Stimulated activated naive CD8-positive, alpha-beta T cell treated with anti-CD3 and anti-CD28 coated beads, Interleukin-15, amount 100 ng/mL, for 72 hours (primary cell): ENCODE data around the gene SBK3.
"Not testable (repeated sequence)": the region's sequence is repeated elsewhere in the genome, so short reads cannot be mapped to it uniquely, and the experiment has no call there.

Source experiments
- ATAC-seq: fragments of 150-1000 bp; cut with Tn5 transposase; 2 replicates; pipeline ENCODE4 v1.10.0; 2021; ENCODE audit warnings: mild to moderate bottlenecking, moderate library complexity
- DNase-seq, 2 donors: peaks; one replicate each; pipeline ENCODE4 v3.0.0; 2021 to 2022
- H3K27ac Mint-ChIP-seq, 2 donors: one replicate each; pipeline ENCODE4 v1.8.0; 2022; ENCODE audit warnings: mild to moderate bottlenecking in 2 of 2, mixed read lengths in 2 of 2, moderate library complexity in 2 of 2
- H3K27me3 Mint-ChIP-seq: one replicate; pipeline ENCODE4 v1.8.0; 2022; ENCODE audit warnings: mixed read lengths
- H3K4me1 Mint-ChIP-seq: one replicate; pipeline ENCODE4 v1.8.0; 2022; ENCODE audit warnings: mild to moderate bottlenecking, mixed read lengths
- H3K4me3 Mint-ChIP-seq, 2 donors: one replicate each; pipeline ENCODE4 v1.8.0; 2022; ENCODE audit warnings: mild to moderate bottlenecking in 2 of 2, mixed read lengths in 2 of 2, moderate library complexity in 1 of 2
- H3K9me3 Mint-ChIP-seq, 2 donors: one replicate each; pipeline ENCODE4 v1.8.0; 2022; ENCODE audit warnings: mixed read lengths in 2 of 2

Gene SBK3

GRCh38 chr19:55545443-55545842, at the start of gene SBK3:
SBK3 (minus strand) TSS chr19:55545543; CDS start chr19:55545543, 0 bp downstream.
- Mint-ChIP-seq H3K27me3 (peaks cover 39% of the 10 kb centered on the region), H3K4me1 (peaks cover 6% of the 10 kb centered on the region), H3K9me3 (peaks cover 0 to 6% of the 10 kb centered on the region in 2 donors), H3K27ac (no peak within 1 kb of the TSS), H3K4me3 (no peak within 1 kb of the TSS)
- ATAC-seq: no peak
- no peak for DNase-seq

- H3K4me1 Mint-ChIP-seq: peaks cover 14% of the 10 kb centered on the region
- H3K9me3 Mint-ChIP-seq: peaks cover 4 to 10% of the 10 kb centered on the region in 2 donors
- no peak overlapping the region for H3K27ac Mint-ChIP-seq
- H3K27me3 Mint-ChIP-seq: no peaks in the 10 kb centered on the region
- DNase-seq (no peak), ATAC-seq (peak; percentile 55)
- no peak overlapping the region for H3K4me3 Mint-ChIP-seq
These were observed 47.9 kb upstream of the SBK3 start for GRCh38 chr19:55593096-55593772.

- Mint-ChIP-seq H3K27ac (no peak overlapping the region), H3K27me3 (no peaks in the 10 kb centered on the region), H3K4me1 (peaks cover 7% of the 10 kb centered on the region), H3K4me3 (no peak overlapping the region), H3K9me3 (peaks cover 4 to 10% of the 10 kb centered on the region in 2 donors)
- ATAC-seq: no peak
- no peak for DNase-seq
These were observed 47.2 kb upstream of the SBK3 start for GRCh38 chr19:55592391-55593090.

- no peaks in the 10 kb centered on the region for H3K27me3 Mint-ChIP-seq
- no peak overlapping the region for H3K27ac Mint-ChIP-seq
- H3K4me3 Mint-ChIP-seq: no peak overlapping the region
- peaks cover 11% of the 10 kb centered on the region for H3K4me1 Mint-ChIP-seq
- DNase-seq (no peak), ATAC-seq (no peak)
- peaks cover 4 to 10% of the 10 kb centered on the region in 2 donors for H3K9me3 Mint-ChIP-seq
These were observed 46.2 kb upstream of the SBK3 start for GRCh38 chr19:55591555-55591954.

DNA sequence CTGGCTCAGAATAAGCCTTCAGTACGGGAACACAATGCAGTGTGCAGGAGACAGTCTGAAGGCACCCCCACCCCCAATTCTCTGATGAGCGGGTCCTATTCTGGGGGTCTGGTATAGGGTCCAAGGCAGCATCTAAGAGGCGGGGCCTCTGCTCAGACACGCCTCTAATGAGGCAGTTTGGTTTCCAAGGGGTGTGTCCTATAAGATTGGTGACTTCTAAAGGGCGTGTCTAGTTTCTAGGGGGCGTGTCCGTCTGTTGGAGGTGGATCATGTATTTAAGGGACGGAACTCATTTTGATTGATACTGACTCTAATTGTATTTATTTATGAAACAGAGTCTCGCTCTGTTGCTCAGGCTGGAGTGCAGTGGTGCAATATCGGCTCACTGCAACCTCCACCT, 45.3 kb upstream of the SBK3 start:
- DNase-seq (no peak), ATAC-seq (no peak)
- Mint-ChIP-seq H3K27ac (no peak overlapping the region), H3K9me3 (peaks cover 4 to 10% of the 10 kb centered on the region in 2 donors), H3K4me1 (peaks cover 20% of the 10 kb centered on the region), H3K4me3 (no peak overlapping the region), H3K27me3 (no peaks in the 10 kb centered on the region)

- Mint-ChIP-seq H3K4me1 (peaks cover 25% of the 10 kb centered on the region), H3K9me3 (peaks cover 4 to 5% of the 10 kb centered on the region in 2 donors), H3K27me3 (no peaks in the 10 kb centered on the region), H3K27ac (no peak overlapping the region), H3K4me3 (no peak overlapping the region)
- DNase-seq: no peak
- ATAC-seq: no peak
These were observed 44.8 kb upstream of the SBK3 start for GRCh38 chr19:55590109-55590508.

- Mint-ChIP-seq H3K27me3 (no peaks in the 10 kb centered on the region), H3K4me1 (peaks cover 32% of the 10 kb centered on the region), H3K9me3 (no peaks in the 10 kb centered on the region), H3K4me3 (no peak overlapping the region), H3K27ac (no peak overlapping the region)
- no peak for ATAC-seq
- DNase-seq: no peak
These were observed 43.4 kb upstream of the SBK3 start for GRCh38 chr19:55588738-55589137.

DNA sequence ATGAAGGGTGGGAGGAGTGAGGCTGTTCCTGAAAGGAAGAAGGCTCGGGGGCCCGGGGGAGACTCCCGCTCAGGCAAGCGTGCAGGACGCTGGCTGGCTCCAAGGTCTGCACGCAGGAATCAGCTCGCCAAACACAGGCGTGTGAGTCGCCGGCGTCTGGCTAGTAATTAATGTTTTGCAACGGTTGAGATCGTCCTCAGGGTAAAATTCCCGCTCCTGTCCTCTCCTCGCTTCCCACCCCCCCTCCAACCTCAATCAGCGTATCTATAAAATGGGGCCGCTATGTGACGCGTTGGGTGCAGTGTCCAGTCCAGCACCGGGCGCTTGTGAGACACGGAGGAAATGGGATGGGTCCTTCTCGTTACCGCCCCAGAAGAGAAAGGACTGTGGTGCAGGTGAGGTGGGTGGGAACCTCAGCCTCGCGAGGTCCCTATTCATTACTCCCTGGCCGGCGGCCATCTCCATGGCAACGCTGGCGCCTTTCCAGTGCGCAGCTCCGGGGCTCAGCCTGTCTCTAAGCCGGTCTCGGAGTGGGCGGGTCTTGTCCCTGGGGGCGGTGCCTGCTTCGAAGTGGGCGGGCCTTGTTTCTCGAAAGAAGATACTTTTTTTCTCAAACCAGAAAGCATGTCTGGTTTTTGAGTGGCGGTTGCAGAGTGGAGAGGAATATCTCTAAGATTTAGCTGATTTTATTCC, 41.8 kb upstream of the SBK3 start:
- ATAC-seq (peak; percentile 98), DNase-seq (peak; percentile 92 to 95)
- H3K9me3 Mint-ChIP-seq: no peaks in the 10 kb centered on the region
- peaks cover 35% of the 10 kb centered on the region for H3K4me1 Mint-ChIP-seq
- H3K27ac Mint-ChIP-seq: peak overlapping the region in 1 of 2 donors; percentile 63
- peak overlapping the region; percentile 81 to 85 for H3K4me3 Mint-ChIP-seq
- H3K27me3 Mint-ChIP-seq: no peaks in the 10 kb centered on the region

- peak overlapping the region; percentile 42 to 46 for H3K27ac Mint-ChIP-seq
These were observed 40.5 kb upstream of the SBK3 start for GRCh38 chr19:55585658-55586339.

DNA sequence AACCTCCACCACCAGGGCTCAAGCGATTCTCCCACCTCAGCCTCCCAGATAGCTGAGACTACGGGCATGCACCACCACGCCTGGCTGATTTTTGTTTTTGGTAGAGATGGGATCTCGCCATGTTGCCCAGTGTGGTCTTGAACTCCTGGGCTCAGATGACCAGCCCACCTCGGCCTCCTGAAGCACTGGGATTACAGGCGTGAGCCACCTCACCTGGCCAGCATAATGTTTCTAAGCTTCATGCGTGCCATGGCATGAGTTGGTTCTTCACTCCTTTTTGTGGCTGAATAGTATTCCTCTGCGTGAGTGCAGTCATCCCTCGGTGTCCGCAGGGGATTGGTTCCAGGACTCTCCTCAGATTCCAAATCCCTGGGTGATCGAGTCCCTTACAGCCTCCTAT, 39.5 kb upstream of the SBK3 start:
- DNase-seq (no peak), ATAC-seq (no peak)
- Mint-ChIP-seq H3K4me1 (peaks cover 49% of the 10 kb centered on the region), H3K9me3 (no peaks in the 10 kb centered on the region), H3K4me3 (peak overlapping the region in 1 of 2 donors; percentile 81), H3K27ac (no peak overlapping the region), H3K27me3 (no peaks in the 10 kb centered on the region)

More at GRCh38 chr19:55585658-55586339, 40.5 kb upstream of the SBK3 start:
- Mint-ChIP-seq H3K9me3 (no peaks in the 10 kb centered on the region), H3K4me1 (peaks cover 46% of the 10 kb centered on the region), H3K4me3 (peak overlapping the region; percentile 81 to 85), H3K27me3 (no peaks in the 10 kb centered on the region)
- DNase-seq (peak in 1 of 2 donors; percentile 48), ATAC-seq (peak; percentile 51)

- not testable (repeated sequence) for DNase-seq, H3K4me3 Mint-ChIP-seq, H3K27ac Mint-ChIP-seq
These were observed 38.6 kb upstream of the SBK3 start for GRCh38 chr19:55583897-55584296.

DNA sequence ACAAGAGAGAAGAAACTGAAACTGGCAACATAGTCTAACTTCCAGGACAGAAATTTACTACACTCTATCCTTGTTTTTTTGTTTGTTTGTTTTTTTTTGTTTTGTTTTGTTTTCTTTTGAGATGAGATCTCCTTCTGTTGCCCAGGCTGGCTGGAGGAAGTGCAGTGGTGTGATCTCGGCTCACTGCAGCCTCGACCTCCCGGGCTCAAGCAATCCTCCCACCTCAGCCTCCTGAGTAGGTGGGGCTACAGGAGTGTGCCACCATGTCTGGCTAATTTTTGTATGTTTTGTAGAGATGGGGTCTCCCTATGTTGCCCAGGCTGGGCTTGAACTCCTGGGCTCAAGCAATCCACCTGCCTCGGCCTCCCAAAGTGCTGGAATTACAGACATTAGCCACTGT, 36.9 kb upstream of the SBK3 start:
- not testable (repeated sequence) for ATAC-seq, H3K9me3 Mint-ChIP-seq, H3K27me3 Mint-ChIP-seq, H3K4me3 Mint-ChIP-seq, DNase-seq, H3K27ac Mint-ChIP-seq
- H3K4me1 Mint-ChIP-seq: peaks cover 51% of the 10 kb centered on the region

More at GRCh38 chr19:55583897-55584296, 38.6 kb upstream of the SBK3 start:
- peaks cover 54% of the 10 kb centered on the region for H3K4me1 Mint-ChIP-seq
- ATAC-seq, H3K9me3 Mint-ChIP-seq, H3K27me3 Mint-ChIP-seq: not testable (repeated sequence)

- no peak overlapping the region for H3K27ac Mint-ChIP-seq
- ATAC-seq: no peak
These were observed 36.5 kb upstream of the SBK3 start for GRCh38 chr19:55581823-55582223.

GRCh38 chr19:55581145-55581822, 35.9 kb upstream of the SBK3 start:
- ATAC-seq: peak; percentile 49
- no peaks in the 10 kb centered on the region for H3K9me3 Mint-ChIP-seq
- peak overlapping the region; percentile 62 to 77 for H3K27ac Mint-ChIP-seq
- no peaks in the 10 kb centered on the region for H3K27me3 Mint-ChIP-seq
- H3K4me1 Mint-ChIP-seq: peaks cover 41% of the 10 kb centered on the region
- H3K4me3 Mint-ChIP-seq: peak overlapping the region; percentile 80 to 93
- no peak for DNase-seq

More at GRCh38 chr19:55581823-55582223, 36.5 kb upstream of the SBK3 start:
- H3K9me3 Mint-ChIP-seq: no peaks in the 10 kb centered on the region
- no peaks in the 10 kb centered on the region for H3K27me3 Mint-ChIP-seq
- DNase-seq: no peak
- H3K4me3 Mint-ChIP-seq: no peak overlapping the region
- H3K4me1 Mint-ChIP-seq: peaks cover 46% of the 10 kb centered on the region
